ENCODE results near the gene NLRP1.
A peak's percentile ranks its signal among the peaks of the same experiment; 100 is the strongest.

NLRP1 gene

DNA sequence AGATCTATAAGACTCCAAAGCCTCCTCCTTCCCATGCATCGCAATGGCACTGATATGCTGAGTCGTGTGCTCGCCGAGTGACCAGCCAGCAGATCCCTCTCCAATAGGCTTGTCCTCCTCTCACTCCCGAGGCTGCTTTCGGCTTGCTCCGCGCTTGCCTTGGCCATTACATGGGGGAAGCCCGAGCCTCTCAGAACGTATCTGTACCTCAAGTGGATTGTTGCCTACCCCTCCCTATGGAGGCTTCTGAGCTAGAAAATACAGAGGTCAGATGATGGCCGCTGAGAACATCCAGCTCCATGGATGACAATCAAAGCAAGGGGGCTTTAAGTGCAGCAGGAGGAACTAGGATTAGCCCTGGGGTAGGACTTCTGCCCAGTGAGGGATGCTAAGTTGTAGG is 7.7 kb upstream of the NLRP1 start:
- H3K9ac ChIP-seq (ENCODE audit: low read length in 5 of 5) = no peak overlapping the region
- no peaks in the 10 kb centered on the region for H3K9me3 ChIP-seq (ENCODE audit: control insufficient read depth in 5 of 5, low read length in 5 of 5)
- H3K36me3 ChIP-seq (ENCODE audit: control insufficient read depth in 5 of 5, insufficient read depth in 5 of 5, low read length in 5 of 5) = no peaks in the 10 kb centered on the region
- H3K4me3 ChIP-seq (ENCODE audit: low read depth in 1 of 5, low read length in 5 of 5) = no peak overlapping the region
- H3K4me1 ChIP-seq (ENCODE audit: control insufficient read depth in 5 of 5, insufficient read depth in 5 of 5, low read length in 5 of 5) = peaks cover 0 to 18% (median 3%) of the 10 kb centered on the region in 5 donors
- no peak overlapping the region for H3K27ac ChIP-seq (ENCODE audit: low read depth, low read length)
- H3K27me3 ChIP-seq (ENCODE audit: control insufficient read depth in 5 of 5, insufficient read depth in 4 of 5, low read length in 5 of 5) = peaks cover 9 to 21% (median 18%) of the 10 kb centered on the region in 5 donors

DNA sequence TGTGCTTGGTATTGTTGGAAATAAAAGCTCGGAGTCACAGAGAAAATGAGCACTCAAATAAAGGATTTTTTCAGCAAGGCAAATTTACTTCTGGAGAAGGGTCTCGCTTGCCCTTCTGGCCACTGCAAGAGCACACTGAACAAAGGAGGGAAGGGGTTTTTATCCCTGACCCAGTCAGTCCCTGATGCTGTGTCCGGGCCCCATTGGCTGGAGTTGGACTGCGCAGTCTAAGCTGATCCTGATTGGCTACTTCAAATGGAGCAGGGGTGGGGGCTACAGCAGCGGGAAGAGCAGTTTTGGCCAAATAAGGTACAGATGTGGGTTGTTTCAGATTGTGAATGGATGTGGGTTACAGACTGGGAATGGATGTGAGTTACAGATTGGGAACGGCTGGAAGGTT is 4.3 kb upstream of the NLRP1 start:
- Histone ChIP-seq H3K36me3 (ENCODE audit: control insufficient read depth in 5 of 5, insufficient read depth in 5 of 5, low read length in 5 of 5) (no peaks in the 10 kb centered on the region), H3K4me1 (ENCODE audit: control insufficient read depth in 5 of 5, insufficient read depth in 5 of 5, low read length in 5 of 5) (peaks cover 5 to 36% (median 22%) of the 10 kb centered on the region in 5 donors), H3K27me3 (ENCODE audit: control insufficient read depth in 5 of 5, insufficient read depth in 4 of 5, low read length in 5 of 5) (peaks cover under 1 to 3% (median under 1%) of the 10 kb centered on the region in 5 donors), H3K9ac (ENCODE audit: low read length in 5 of 5) (no peak overlapping the region), H3K9me3 (ENCODE audit: control insufficient read depth in 5 of 5, low read length in 5 of 5) (no peaks in the 10 kb centered on the region), H3K4me3 (ENCODE audit: low read depth in 1 of 5, low read length in 5 of 5) (no peak overlapping the region), H3K27ac (ENCODE audit: low read depth, low read length) (no peak overlapping the region)

DNA sequence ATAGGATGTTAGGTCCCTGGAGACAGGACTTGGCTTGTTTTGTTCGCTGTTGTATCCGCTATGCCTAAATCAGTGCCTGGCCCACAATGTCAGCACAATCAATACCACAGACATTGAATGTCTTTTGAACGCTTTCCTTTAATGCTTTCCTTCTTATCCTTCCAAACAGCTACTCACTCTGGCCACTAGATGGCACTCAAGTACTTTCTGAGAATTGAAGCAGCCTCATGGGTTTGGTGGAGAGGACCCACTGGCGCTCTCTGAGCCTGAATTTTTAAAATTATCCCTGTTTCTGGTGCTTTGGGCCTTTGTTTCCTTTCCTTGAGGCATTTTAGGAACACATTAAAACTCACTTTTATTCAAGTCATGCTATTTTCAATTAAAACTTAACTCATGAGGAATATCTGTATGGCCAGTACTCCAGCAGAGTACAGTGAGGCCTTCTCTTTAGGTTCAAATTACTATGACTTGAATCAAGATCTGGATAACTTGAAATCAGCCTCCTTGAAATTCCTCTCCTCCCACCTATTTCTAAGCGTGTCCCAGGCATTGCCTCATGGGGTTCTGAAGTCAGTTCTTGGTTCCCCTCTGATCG is 3.2 kb upstream of the NLRP1 start:
- peaks cover 7 to 46% (median 33%) of the 10 kb centered on the region in 5 donors for H3K4me1 ChIP-seq (ENCODE audit: control insufficient read depth in 5 of 5, insufficient read depth in 5 of 5, low read length in 5 of 5)
- no peak overlapping the region for H3K27ac ChIP-seq (ENCODE audit: low read depth, low read length)
- no peak overlapping the region for H3K9ac ChIP-seq (ENCODE audit: low read length in 5 of 5)
- no peaks in the 10 kb centered on the region for H3K9me3 ChIP-seq (ENCODE audit: control insufficient read depth in 5 of 5, low read length in 5 of 5)
- H3K27me3 ChIP-seq (ENCODE audit: control insufficient read depth in 5 of 5, insufficient read depth in 4 of 5, low read length in 5 of 5) = no peaks in the 10 kb centered on the region
- peaks cover 0 to 2% (median 0%) of the 10 kb centered on the region in 5 donors for H3K36me3 ChIP-seq (ENCODE audit: control insufficient read depth in 5 of 5, insufficient read depth in 5 of 5, low read length in 5 of 5)
- no peak overlapping the region for H3K4me3 ChIP-seq (ENCODE audit: low read depth in 1 of 5, low read length in 5 of 5)

DNA sequence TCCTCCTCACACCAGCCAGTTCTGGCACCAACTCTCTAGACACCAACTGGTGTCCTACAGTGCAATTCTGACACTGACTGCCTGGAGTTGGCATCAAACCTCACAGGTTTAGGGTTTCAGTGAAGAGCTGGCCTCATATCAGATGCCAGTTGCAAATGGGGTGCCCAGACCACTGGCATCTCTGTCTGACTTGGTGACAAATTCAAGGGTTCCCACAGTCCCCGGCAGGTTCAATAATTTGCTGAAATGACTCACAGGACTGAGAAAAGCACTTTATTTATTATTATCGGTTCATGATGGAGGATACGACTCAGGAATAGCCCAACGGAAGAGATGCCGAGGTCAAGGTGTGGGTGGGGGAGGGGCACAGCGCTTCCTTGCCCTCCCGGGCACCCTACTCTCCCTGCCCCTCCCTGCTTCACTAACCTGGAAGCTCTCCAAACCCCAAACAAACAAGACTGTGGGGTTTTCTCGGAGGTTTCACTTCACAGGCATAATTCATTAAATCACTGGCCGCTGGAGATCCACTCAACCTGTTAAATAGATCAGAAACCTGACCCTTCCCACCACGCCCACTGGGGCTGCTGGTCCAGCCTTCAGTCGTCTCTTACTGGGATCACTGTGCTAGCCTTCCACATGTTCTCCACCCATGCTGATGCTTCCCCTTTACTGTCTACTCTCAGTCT is 1.7 kb upstream of the NLRP1 start:
- Histone ChIP-seq H3K9ac (ENCODE audit: low read length in 5 of 5) (peak overlapping the region in 2 of 5 donors; percentile 16 to 43), H3K4me1 (ENCODE audit: control insufficient read depth in 5 of 5, insufficient read depth in 5 of 5, low read length in 5 of 5) (peaks cover 7 to 61% (median 41%) of the 10 kb centered on the region in 5 donors), H3K27ac (ENCODE audit: low read depth, low read length) (peak overlapping the region; percentile 84), H3K9me3 (ENCODE audit: control insufficient read depth in 5 of 5, low read length in 5 of 5) (no peaks in the 10 kb centered on the region), H3K27me3 (ENCODE audit: control insufficient read depth in 5 of 5, insufficient read depth in 4 of 5, low read length in 5 of 5) (no peaks in the 10 kb centered on the region), H3K36me3 (ENCODE audit: control insufficient read depth in 5 of 5, insufficient read depth in 5 of 5, low read length in 5 of 5) (peaks cover 0 to 17% (median 11%) of the 10 kb centered on the region in 5 donors), H3K4me3 (ENCODE audit: low read depth in 1 of 5, low read length in 5 of 5) (no peak overlapping the region)

DNA sequence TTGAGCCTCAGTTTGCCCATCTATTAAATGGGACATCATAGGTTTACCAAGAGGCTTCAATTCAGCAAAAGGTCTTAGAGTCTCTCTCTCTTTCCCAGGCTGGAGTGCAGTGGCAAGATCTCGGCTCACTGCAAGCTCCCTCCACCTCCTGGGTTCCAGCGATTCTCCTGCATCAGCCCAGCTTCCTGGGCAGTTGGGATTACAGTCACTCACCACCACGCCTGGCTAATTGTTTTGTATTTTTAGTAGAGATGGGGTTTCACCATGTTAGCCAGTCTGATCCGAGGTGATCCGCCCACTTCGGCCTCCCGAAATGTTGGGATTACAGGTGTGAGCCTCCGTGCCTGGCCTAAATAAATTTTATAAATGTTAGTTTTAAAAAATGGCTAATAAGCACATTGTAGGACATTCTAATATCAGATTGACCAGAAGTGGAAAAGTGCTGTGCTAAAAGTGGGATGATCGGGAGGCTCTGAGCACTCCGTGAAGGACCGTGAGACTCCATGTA is 1.0 kb upstream of the NLRP1 start:
- H3K4me3 ChIP-seq (ENCODE audit: low read depth in 1 of 5, low read length in 5 of 5) = peak overlapping the region in 1 of 5 donors; percentile 11
- H3K27ac ChIP-seq (ENCODE audit: low read depth, low read length) = peak overlapping the region; percentile 84
- H3K4me1 ChIP-seq (ENCODE audit: control insufficient read depth in 5 of 5, insufficient read depth in 5 of 5, low read length in 5 of 5) = peaks cover 7 to 66% (median 41%) of the 10 kb centered on the region in 5 donors
- H3K9me3 ChIP-seq (ENCODE audit: control insufficient read depth in 5 of 5, low read length in 5 of 5) = no peaks in the 10 kb centered on the region
- H3K9ac ChIP-seq (ENCODE audit: low read length in 5 of 5) = peak overlapping the region in 1 of 5 donors; percentile 96
- peaks cover 0 to 18% (median 12%) of the 10 kb centered on the region in 5 donors for H3K36me3 ChIP-seq (ENCODE audit: control insufficient read depth in 5 of 5, insufficient read depth in 5 of 5, low read length in 5 of 5)
- no peaks in the 10 kb centered on the region for H3K27me3 ChIP-seq (ENCODE audit: control insufficient read depth in 5 of 5, insufficient read depth in 4 of 5, low read length in 5 of 5)

DNA sequence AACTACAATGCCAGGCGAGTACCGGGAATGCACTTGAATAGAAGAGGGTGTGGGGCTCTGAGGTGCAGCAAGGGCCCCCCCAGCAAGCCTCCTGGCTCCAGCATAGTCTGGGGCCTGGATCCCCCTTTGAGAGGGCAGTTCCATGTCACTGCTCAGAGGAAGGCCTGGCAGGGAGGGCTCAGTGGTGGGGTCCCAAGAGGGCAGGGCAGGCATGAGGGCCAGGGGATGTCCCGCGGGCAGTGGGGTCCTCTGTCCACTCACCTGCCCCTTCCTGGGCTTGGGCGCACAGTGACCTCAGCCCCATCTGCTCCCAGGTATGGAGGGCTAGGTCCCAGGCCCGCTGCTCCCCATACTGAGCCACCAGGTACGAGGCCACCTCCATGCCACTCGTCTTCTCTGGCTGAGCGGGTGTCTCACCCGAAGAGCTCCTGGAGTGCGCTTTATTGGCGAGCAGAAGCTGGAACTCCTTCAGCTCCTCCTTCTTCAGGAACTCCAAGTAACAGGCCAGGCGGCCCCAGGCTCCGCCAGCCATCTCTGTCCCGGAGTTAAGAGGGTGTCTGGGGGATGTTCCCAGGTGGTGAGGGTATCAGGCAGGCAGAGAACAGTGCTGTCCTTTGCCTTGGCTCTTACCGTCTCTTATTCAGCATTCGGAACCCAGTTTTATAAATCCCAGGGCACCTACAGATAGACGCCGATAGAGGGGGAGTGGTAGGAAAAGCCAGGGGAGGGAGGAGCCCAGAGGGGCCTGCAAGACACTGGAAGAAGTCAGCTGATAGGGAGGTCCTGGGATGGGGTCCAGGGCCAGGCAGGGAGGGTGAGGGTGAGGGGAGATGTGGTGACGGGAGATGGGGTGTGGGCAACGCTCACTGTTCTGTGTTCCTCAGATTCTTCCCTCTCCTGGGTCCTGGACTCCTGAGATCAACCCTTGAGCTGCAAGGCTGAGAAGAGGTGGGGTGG is 605 bp downstream of the NLRP1 start:
- Histone ChIP-seq H3K9me3 (ENCODE audit: control insufficient read depth in 5 of 5, low read length in 5 of 5) (no peaks in the 10 kb centered on the region), H3K4me3 (ENCODE audit: low read depth in 1 of 5, low read length in 5 of 5) (peak overlapping the region; percentile 75 to 93 (median 82)), H3K27me3 (ENCODE audit: control insufficient read depth in 5 of 5, insufficient read depth in 4 of 5, low read length in 5 of 5) (no peaks in the 10 kb centered on the region), H3K27ac (ENCODE audit: low read depth, low read length) (peak overlapping the region; percentile 84), H3K4me1 (ENCODE audit: control insufficient read depth in 5 of 5, insufficient read depth in 5 of 5, low read length in 5 of 5) (peaks cover 7 to 67% (median 43%) of the 10 kb centered on the region in 5 donors), H3K36me3 (ENCODE audit: control insufficient read depth in 5 of 5, insufficient read depth in 5 of 5, low read length in 5 of 5) (peaks cover 5 to 24% (median 15%) of the 10 kb centered on the region in 5 donors), H3K9ac (ENCODE audit: low read length in 5 of 5) (peak overlapping the region; percentile 84 to 96 (median 91))

DNA sequence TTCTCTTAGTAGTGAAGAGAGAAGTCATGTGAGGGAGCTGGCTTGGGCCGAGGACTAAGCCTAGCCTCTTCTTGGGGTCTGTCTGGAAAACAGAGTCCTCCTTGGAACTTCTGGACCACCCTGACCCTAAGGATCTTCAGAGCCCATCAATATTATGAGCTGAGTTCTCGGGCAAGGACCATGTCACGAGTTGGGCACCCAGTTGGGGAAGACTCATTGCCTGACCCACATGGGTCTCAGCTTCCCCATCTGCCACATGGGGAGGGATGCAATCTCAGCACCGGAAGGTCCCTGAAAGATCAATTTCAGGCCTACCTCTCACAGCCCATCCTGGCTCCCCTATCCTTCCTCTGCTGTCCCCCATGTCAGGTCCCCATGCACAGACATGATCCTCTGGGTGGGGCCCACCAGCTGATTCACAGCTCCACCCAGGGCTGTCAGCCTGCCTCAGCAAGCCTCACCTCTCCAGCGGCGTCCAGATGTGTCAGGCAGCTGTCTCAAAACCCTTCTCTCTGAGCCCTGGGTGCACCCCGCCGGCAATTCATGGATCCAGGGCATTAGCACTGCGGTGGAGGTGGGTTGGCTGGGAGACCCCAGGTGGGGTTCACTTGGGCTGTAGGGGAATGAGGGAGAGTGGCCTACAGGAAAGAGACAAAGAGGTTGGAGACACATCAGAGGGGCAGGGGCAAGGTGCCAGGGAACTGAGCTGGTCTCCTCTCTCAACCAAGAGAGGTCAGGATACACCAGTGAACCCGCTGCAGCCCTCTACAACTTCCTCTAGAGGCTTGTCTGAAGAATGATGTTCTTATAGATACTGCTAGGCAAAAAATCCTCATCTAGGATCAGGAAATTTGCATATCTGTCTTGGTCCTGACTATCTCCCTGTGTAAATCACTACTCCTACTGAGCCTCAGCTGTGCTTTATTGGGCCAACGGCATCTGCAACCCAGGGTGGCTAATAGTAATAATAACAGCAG is 1.8 kb downstream of the NLRP1 start:
- H3K4me1 ChIP-seq (ENCODE audit: control insufficient read depth in 5 of 5, insufficient read depth in 5 of 5, low read length in 5 of 5) = peaks cover 7 to 66% (median 43%) of the 10 kb centered on the region in 5 donors
- H3K9ac ChIP-seq (ENCODE audit: low read length in 5 of 5) = peak overlapping the region in 3 of 5 donors; percentile 40 to 96 (median 86)
- peak overlapping the region; percentile 84 for H3K27ac ChIP-seq (ENCODE audit: low read depth, low read length)
- H3K27me3 ChIP-seq (ENCODE audit: control insufficient read depth in 5 of 5, insufficient read depth in 4 of 5, low read length in 5 of 5) = no peaks in the 10 kb centered on the region
- H3K36me3 ChIP-seq (ENCODE audit: control insufficient read depth in 5 of 5, insufficient read depth in 5 of 5, low read length in 5 of 5) = peaks cover 5 to 24% (median 15%) of the 10 kb centered on the region in 5 donors
- peak overlapping the region in 4 of 5 donors; percentile 65 to 93 (median 84) for H3K4me3 ChIP-seq (ENCODE audit: low read depth in 1 of 5, low read length in 5 of 5)
- H3K9me3 ChIP-seq (ENCODE audit: control insufficient read depth in 5 of 5, low read length in 5 of 5) = no peaks in the 10 kb centered on the region

DNA sequence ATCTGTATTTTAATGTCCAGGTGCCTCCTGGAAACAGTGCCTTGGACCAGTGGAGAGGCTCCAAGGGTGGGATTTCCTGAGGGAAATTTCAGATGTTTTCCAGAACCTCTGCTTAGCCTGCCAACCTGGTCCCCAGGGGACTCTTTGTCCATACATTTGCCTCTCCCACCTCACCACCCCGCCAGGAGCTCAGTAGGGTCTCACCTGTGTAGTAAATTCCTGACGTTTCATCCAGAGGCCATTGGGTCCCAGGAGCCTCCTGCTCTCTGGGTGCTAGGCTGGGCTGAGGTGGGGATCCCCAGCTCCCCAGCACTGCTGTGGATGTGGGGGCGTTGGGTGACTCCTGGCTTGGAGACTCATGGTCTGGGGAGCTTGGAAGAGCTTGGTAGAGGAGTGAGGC is 2.7 kb downstream of the NLRP1 start:
- no peaks in the 10 kb centered on the region for H3K27me3 ChIP-seq (ENCODE audit: control insufficient read depth in 5 of 5, insufficient read depth in 4 of 5, low read length in 5 of 5)
- H3K27ac ChIP-seq (ENCODE audit: low read depth, low read length) = no peak overlapping the region
- H3K36me3 ChIP-seq (ENCODE audit: control insufficient read depth in 5 of 5, insufficient read depth in 5 of 5, low read length in 5 of 5) = peaks cover 5 to 24% (median 15%) of the 10 kb centered on the region in 5 donors
- H3K4me1 ChIP-seq (ENCODE audit: control insufficient read depth in 5 of 5, insufficient read depth in 5 of 5, low read length in 5 of 5) = peaks cover 7 to 60% (median 43%) of the 10 kb centered on the region in 5 donors
- H3K9ac ChIP-seq (ENCODE audit: low read length in 5 of 5) = peak overlapping the region in 1 of 5 donors; percentile 20
- H3K9me3 ChIP-seq (ENCODE audit: control insufficient read depth in 5 of 5, low read length in 5 of 5) = no peaks in the 10 kb centered on the region
- H3K4me3 ChIP-seq (ENCODE audit: low read depth in 1 of 5, low read length in 5 of 5) = no peak overlapping the region

DNA sequence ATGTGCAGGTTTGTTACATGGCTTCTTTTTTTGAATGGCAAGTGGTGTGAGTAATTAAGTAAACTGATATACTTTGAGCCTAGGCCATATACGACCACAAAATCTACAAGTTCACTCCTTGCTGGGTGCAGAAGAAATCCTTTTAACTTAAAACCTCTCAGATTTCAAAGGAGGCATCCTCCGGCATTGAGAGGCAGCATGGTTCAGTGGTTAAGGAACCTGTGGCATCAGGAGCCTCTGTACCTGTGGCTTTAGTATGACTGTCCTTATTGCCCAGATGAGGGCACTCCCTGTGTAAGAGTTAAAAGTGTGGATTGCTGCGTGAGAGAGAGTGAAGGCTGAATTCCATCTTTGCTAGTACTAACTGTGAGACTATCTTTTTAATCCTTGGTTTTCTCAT is 3.3 kb downstream of the NLRP1 start:
- Histone ChIP-seq H3K36me3 (ENCODE audit: control insufficient read depth in 5 of 5, insufficient read depth in 5 of 5, low read length in 5 of 5) (peaks cover 5 to 24% (median 15%) of the 10 kb centered on the region in 5 donors), H3K9ac (ENCODE audit: low read length in 5 of 5) (peak overlapping the region in 1 of 5 donors; percentile 54), H3K4me3 (ENCODE audit: low read depth in 1 of 5, low read length in 5 of 5) (no peak overlapping the region), H3K9me3 (ENCODE audit: control insufficient read depth in 5 of 5, low read length in 5 of 5) (no peaks in the 10 kb centered on the region), H3K4me1 (ENCODE audit: control insufficient read depth in 5 of 5, insufficient read depth in 5 of 5, low read length in 5 of 5) (peaks cover 7 to 54% (median 41%) of the 10 kb centered on the region in 5 donors), H3K27ac (ENCODE audit: low read depth, low read length) (no peak overlapping the region), H3K27me3 (ENCODE audit: control insufficient read depth in 5 of 5, insufficient read depth in 4 of 5, low read length in 5 of 5) (no peaks in the 10 kb centered on the region)

Measured in subcutaneous abdominal adipose tissue (tissue), 5 donors.